Measurements from ENCODE around the gene RUSF1.
"Not testable (repeated sequence)": the region's sequence is repeated elsewhere in the genome, so short reads cannot be mapped to it uniquely, and the experiment has no call there.

RUSF1 gene

DNA sequence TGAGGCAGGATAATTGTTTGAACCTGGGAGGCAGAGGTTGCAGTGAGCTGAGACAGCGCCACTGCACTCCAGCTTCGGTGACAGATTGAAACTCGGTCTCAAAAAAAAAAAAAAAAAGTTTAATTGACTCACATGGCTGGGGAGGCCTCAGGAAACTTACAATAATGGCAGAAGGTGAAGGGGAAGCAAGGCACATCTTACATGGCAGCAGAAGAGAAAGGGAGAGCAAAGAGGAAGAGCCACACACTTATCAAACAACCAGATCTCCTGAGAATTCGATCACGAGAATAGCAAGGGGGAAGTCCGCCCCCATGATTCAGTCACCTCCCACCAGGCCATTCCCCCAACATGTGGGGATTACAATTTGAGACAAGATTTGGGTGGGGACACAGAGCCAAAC, 62.3 kb downstream of the RUSF1 start:
- not testable (repeated sequence) for DNase-seq

DNA sequence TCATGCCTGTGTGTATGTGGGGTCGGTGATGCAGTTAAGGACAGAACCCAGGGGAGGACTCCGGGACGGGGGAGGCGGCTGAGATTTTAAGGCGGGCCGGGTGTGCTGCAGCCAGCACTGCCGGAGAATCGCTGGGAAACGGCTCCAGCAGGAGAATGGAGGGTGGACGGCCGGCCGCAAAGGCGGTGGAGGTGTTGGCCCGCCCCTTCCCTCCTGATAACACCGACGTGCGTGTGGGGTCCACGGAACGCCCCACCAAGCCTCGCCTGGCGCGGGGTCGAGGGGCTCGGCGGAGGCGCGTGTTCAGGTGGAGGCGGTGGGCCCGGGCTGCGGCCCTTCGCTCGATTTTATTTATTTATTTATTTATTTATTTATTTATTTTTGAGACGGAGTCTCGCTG, 66.2 kb downstream of the RUSF1 start:
- no peak for DNase-seq

DNA sequence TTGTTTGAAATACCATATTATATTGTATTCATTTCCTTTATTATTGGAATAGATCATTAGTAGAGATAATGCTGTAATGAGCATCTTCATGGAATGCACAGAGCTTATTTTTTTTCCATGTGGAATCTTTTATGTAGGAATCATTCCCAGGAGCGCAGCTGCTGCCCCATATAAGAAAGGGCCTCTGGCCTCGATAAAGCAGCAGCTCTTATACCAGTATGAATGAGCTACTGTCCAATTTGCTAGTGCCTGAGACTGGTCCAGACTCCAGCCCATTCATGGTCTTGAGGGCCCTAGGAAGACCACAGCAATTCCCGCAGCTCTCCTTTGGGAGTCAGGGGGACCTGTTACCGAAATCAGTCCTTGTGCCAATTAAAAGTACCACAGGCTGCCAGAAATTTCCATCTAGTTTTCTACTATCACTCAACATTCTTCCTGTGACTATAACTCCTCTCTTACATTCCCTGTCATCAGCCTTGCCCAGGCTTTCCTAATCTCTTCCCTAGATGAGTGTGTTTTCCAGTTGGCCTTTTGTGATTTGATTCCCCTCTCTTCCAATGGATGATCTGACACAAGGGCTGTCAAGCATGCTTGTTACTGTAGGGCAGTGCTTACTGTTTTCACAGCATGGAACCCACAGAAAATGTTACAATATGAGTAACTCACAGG, 67.5 kb downstream of the RUSF1 start:
- DNase-seq, result no peak

- no peak for DNase-seq
Observed at GRCh38 chr16:31439519-31439918, 68.7 kb downstream of the RUSF1 start.
